Spleen (tissue), 7 donors: Measurements from ENCODE around the gene PARD3.

ENCODE experiments used
- POLR2A ChIP-seq, 3 donors: fragments of 450-650 bp; IDR thresholded peaks; one replicate each; pipeline ENCODE4 v1.5.1; 2017; ENCODE audit warnings: antibody characterized with exemption in 3 of 3, mild to moderate bottlenecking in 1 of 3
- POLR2AphosphoS5 ChIP-seq, 3 donors: sonication (generic); formaldehyde crosslinking; IDR thresholded peaks; one replicate each; pipeline ENCODE4 v1.5.1; 2017; ENCODE audit warnings: antibody characterized with exemption in 3 of 3
- TF ChIP-seq, protein P1 (sequence below), 11 experiments: fragments of 200-600 bp in 7 of 11; fragments of 450-650 bp in 4 of 11; sonication (generic) in 4 of 11; IDR thresholded peaks in 8 of 11; conservative IDR thresholded peaks in 3 of 11; 1 replicate in 7 of 11; 2 replicates in 4 of 11; pipeline versions ENCODE4 v1.4.0 to v1.8.0; 2016 to 2021; ENCODE audit warnings: antibody characterized with exemption in 11 of 11, inconsistent platforms in 4 of 11, mild to moderate bottlenecking in 1 of 11
- donor health status: DM: no; HTN: no; CAD: no; lungs with moderate emphysema.
- donor health status: DM: no; HTN: no; CAD: no.
- donor health status: DM: no; HTN: no; CAD: no.

DNA sequence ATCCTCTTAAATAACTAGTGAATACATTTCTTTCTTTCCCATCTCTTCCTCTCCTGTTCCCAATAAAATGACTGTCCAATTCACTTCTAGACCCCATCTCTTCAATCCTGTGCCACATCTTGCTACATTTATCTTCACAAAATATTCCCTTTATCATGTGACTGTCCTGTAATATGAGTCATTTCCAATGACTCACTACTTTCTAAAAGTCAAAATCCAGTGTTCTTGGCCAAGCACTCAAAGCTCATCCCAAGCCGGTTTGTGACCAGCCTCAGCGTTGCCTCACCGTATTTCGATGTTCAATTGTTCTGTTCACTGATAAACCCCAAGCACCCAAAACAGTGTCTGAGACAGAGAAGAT lies 104.7 kb downstream of the PARD3 start:
- TF ChIP-seq, protein P1, sequence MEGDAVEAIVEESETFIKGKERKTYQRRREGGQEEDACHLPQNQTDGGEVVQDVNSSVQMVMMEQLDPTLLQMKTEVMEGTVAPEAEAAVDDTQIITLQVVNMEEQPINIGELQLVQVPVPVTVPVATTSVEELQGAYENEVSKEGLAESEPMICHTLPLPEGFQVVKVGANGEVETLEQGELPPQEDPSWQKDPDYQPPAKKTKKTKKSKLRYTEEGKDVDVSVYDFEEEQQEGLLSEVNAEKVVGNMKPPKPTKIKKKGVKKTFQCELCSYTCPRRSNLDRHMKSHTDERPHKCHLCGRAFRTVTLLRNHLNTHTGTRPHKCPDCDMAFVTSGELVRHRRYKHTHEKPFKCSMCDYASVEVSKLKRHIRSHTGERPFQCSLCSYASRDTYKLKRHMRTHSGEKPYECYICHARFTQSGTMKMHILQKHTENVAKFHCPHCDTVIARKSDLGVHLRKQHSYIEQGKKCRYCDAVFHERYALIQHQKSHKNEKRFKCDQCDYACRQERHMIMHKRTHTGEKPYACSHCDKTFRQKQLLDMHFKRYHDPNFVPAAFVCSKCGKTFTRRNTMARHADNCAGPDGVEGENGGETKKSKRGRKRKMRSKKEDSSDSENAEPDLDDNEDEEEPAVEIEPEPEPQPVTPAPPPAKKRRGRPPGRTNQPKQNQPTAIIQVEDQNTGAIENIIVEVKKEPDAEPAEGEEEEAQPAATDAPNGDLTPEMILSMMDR (IDR thresholded peaks at IDR 0.05 in 8 of 11, conservative IDR thresholded peaks at IDR 0.05 in 3 of 11): no peak
- TF ChIP-seq POLR2A (IDR thresholded peaks at IDR 0.05) (no peak), POLR2AphosphoS5 (IDR thresholded peaks at IDR 0.05) (no peak)
